Parathyroid adenoma (tissue), 2 donors: ENCODE measurements around the gene PRKG1.

Experiments used
- H2AFZ ChIP-seq: fragments of 300-600 bp; sonication (generic); one replicate; pipeline ENCODE4 v1.7.0; 2017; ENCODE audit warnings: antibody characterized with exemption, mild to moderate bottlenecking
- H3K27ac ChIP-seq: fragments of 300-600 bp; sonication (generic); one replicate; pipeline ENCODE4 v1.7.0; 2017
- H3K27me3 ChIP-seq: fragments of 300-600 bp; sonication (generic); one replicate; pipeline ENCODE4 v1.7.0; 2017; ENCODE audit warnings: low read length; ENCODE audit not compliant: control insufficient read depth, insufficient read depth
- H3K36me3 ChIP-seq: fragments of 300-600 bp; sonication (generic); one replicate; pipeline ENCODE4 v1.7.0; 2017; ENCODE audit warnings: low read length; ENCODE audit not compliant: control insufficient read depth, insufficient read depth
- H3K4me1 ChIP-seq: fragments of 300-600 bp; sonication (generic); one replicate; pipeline ENCODE4 v1.7.0; 2017; ENCODE audit warnings: control low read depth
- H3K4me2 ChIP-seq: fragments of 300-600 bp; sonication (generic); one replicate; pipeline ENCODE4 v1.7.0; 2017; ENCODE audit warnings: low read length
- H3K4me3 ChIP-seq: fragments of 300-600 bp; sonication (generic); one replicate; pipeline ENCODE4 v1.7.0; 2017; ENCODE audit warnings: low read depth, low read length
- H3K79me2 ChIP-seq: fragments of 300-600 bp; sonication (generic); one replicate; pipeline ENCODE4 v1.7.0; 2017; ENCODE audit warnings: control low read depth
- H3K9ac ChIP-seq: fragments of 300-600 bp; sonication (generic); one replicate; pipeline ENCODE4 v1.7.0; 2017; ENCODE audit warnings: mild to moderate bottlenecking
- H3K9me3 ChIP-seq: fragments of 300-600 bp; sonication (generic); one replicate; pipeline ENCODE4 v1.7.0; 2017; ENCODE audit warnings: low read length; ENCODE audit not compliant: control insufficient read depth
- TF ChIP-seq, protein P1 (sequence below): fragments of 300-600 bp; sonication (generic); IDR thresholded peaks from one replicate; pipeline ENCODE4 v1.7.0; 2017; ENCODE audit warnings: antibody characterized with exemption, mild to moderate bottlenecking
- donor health status: primary hyperparathyroidism.

PRKG1 gene

DNA sequence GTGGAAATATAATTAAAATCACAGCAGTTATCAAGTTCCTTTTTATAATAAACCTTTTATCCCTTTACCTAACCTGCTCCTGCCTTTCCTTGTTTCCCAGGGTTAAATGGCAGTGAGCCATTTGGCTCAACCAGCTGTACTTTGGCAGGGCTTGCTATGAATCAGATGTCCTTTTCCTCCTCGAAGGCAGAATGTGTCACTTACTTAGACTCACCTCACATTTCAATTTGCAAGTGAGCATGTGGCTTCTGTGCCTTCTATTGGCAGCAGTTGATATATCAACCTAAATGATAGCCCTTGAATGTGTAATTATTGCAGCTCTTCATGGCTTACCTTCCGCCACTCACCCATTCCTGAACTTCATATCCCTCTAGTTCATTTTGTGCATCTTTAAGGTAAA lies 323.4 kb downstream of the PRKG1 start:
- Histone ChIP-seq H2AFZ (no peak overlapping the region), H3K9ac (no peak overlapping the region), H3K9me3 (no peaks in the 10 kb centered on the region), H3K27ac (no peak overlapping the region), H3K79me2 (peaks cover 6% of the 10 kb centered on the region), H3K27me3 (no peaks in the 10 kb centered on the region), H3K4me1 (no peaks in the 10 kb centered on the region), H3K4me3 (no peak overlapping the region), H3K36me3 (no peaks in the 10 kb centered on the region), H3K4me2 (no peak overlapping the region)
- TF ChIP-seq, protein P1, sequence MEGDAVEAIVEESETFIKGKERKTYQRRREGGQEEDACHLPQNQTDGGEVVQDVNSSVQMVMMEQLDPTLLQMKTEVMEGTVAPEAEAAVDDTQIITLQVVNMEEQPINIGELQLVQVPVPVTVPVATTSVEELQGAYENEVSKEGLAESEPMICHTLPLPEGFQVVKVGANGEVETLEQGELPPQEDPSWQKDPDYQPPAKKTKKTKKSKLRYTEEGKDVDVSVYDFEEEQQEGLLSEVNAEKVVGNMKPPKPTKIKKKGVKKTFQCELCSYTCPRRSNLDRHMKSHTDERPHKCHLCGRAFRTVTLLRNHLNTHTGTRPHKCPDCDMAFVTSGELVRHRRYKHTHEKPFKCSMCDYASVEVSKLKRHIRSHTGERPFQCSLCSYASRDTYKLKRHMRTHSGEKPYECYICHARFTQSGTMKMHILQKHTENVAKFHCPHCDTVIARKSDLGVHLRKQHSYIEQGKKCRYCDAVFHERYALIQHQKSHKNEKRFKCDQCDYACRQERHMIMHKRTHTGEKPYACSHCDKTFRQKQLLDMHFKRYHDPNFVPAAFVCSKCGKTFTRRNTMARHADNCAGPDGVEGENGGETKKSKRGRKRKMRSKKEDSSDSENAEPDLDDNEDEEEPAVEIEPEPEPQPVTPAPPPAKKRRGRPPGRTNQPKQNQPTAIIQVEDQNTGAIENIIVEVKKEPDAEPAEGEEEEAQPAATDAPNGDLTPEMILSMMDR = no peak

DNA sequence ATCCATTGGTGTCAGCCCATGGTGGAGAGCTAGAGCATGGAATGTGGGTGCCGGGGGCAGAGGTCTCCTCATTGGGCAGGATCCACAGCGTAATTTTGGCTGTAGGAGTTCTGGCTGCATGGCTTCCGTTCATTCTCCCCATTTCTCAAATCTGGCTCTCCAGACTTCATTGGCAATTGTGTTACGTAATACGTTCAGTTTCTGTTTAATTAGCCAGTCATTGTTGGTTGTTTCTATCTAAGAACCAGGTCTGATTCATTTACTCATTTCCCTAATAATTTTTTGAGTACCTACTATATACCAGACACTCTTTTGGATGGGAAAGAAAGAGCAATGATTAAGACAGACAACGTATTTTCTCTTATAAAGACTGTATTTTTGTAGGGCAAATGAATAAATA lies 325.6 kb downstream of the PRKG1 start:
- Histone ChIP-seq H3K36me3 (no peaks in the 10 kb centered on the region), H3K79me2 (peaks cover 6% of the 10 kb centered on the region), H3K4me3 (no peak overlapping the region), H2AFZ (no peak overlapping the region), H3K9me3 (no peaks in the 10 kb centered on the region), H3K9ac (no peak overlapping the region), H3K27ac (no peak overlapping the region), H3K4me1 (no peaks in the 10 kb centered on the region), H3K27me3 (no peaks in the 10 kb centered on the region), H3K4me2 (no peak overlapping the region)
- TF ChIP-seq, protein P1 = no peak

DNA sequence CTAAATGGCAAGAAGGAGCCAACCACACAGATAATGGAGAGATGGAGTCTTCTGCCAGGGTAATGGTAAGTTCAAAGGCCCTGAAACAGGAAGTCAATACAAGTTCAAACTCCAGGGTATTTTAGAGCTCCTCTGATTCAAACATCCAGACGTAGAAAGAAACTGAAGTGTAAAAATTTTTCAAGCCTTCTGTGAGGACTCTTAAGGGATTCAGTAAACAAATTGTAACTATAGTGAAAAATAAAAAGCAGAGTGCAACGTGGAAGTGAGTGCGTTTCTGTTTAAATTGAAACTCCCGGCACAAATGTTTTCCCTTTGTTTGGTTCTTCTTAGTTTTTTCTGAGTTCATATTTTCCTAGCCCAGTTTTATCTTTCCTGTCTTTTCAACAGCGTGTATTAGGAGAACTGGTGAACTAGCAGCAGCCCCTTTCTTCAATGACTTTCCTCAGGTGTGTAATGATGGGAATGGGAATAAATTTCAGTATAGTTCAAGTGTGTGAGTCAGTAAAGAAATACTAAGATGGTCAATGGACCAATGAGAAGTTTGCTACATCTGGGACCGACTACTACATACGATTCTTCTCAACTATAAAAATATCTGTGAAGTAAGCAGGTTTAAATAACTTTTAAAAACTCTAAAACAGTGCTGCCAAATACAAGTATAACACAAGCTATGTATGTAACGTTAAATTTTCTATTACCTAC lies 326.3 kb downstream of the PRKG1 start:
- Histone ChIP-seq H2AFZ (no peak overlapping the region), H3K36me3 (no peaks in the 10 kb centered on the region), H3K4me2 (no peak overlapping the region), H3K79me2 (peaks cover 6% of the 10 kb centered on the region), H3K4me3 (no peak overlapping the region), H3K4me1 (no peaks in the 10 kb centered on the region), H3K9me3 (no peaks in the 10 kb centered on the region), H3K27me3 (no peaks in the 10 kb centered on the region), H3K9ac (no peak overlapping the region), H3K27ac (no peak overlapping the region)
- TF ChIP-seq, protein P1 = no peak

DNA sequence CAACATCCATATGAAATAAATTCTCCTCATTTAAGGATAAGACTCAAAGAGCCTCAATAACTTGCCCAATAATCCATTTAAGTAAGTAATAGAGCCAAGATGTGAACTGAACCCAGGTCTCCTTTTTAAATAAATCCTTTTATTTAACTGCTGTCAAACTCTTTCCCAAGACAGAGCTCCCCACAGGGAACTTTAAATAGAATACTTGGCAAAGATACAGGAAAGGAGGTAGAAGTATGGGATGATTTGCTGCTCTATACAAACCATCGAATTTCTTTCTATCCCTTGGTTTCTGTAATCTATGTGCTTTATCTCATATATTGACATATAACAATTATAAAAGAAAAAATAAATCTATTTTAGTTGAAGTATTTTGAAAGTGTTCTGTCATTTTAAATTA lies 329.2 kb downstream of the PRKG1 start:
- Histone ChIP-seq H3K4me3 (no peak overlapping the region), H3K4me2 (no peak overlapping the region), H2AFZ (no peak overlapping the region), H3K79me2 (peaks cover 2% of the 10 kb centered on the region), H3K36me3 (no peaks in the 10 kb centered on the region), H3K27ac (no peak overlapping the region), H3K9me3 (no peaks in the 10 kb centered on the region), H3K4me1 (no peaks in the 10 kb centered on the region), H3K9ac (no peak overlapping the region), H3K27me3 (no peaks in the 10 kb centered on the region)
- TF ChIP-seq, protein P1 = no peak
